ENCODE data around the gene LRBA.

Gene LRBA

DNA sequence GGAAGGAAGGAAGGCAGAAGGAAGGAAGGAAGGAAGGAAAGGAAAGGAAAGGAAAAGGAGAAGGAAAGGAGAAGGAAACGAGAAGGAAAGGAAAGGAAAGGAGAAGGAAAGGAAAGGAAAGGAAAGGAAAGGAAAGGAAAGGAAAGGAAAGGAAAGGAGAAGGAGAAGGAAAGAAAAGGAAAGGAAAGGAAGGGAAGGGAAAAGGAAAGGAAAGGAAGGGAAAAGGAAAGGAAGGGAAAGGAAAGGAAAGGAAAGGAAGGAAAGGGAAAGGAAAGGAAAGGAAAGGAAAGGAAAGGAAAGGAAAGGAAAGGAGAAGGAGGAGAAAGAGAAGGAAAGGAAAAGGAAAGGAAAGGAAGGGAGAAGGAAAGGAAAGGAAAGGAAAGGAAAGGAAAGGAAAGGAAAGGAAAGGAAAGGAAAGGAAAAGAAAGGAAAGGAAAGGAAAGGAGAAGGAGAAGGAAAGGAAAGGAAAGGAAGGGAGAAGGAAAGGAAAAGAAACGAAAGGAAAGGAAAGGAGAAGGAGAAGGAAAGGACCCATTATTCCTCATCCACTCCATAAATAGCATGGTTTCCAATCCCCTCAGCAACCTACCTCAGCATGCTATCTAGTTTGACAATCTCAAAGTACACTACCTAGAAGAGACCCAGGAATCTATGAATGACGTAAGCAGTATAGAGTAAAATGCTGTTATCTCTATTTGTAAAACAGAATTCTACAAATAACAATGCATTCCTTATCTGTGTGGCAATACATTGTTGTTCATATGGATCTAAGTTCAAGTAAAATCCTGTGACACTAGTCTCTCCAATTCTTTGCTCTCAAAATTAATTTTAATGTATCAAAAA is 209.7 kb downstream of the LRBA start:
- no peak for DNase-seq (ENCODE audit: low read depth)
- TF ChIP-seq CTCF (conservative IDR thresholded peaks at IDR 0.05; ENCODE audit: low read depth, low read length), result no peak
- H3K4me3 ChIP-seq (ENCODE audit: low read depth, low read length), result no peak overlapping the region

GRCh38 chr4:150801833-150802232 is 213.3 kb downstream of the LRBA start:
- no peak for DNase-seq (ENCODE audit: low read depth)
- no peak overlapping the region for H3K4me3 ChIP-seq (ENCODE audit: low read depth, low read length)
- no peak for TF ChIP-seq CTCF (conservative IDR thresholded peaks at IDR 0.05; ENCODE audit: low read depth, low read length)

- H3K4me3 ChIP-seq (ENCODE audit: low read depth, low read length), result no peak overlapping the region
- peak; percentile 55 for TF ChIP-seq CTCF (conservative IDR thresholded peaks at IDR 0.05; ENCODE audit: low read depth, low read length)
- DNase-seq (ENCODE audit: low read depth), result peak; percentile 43
These were observed 215.9 kb downstream of the LRBA start for GRCh38 chr4:150799207-150799606.

DNA sequence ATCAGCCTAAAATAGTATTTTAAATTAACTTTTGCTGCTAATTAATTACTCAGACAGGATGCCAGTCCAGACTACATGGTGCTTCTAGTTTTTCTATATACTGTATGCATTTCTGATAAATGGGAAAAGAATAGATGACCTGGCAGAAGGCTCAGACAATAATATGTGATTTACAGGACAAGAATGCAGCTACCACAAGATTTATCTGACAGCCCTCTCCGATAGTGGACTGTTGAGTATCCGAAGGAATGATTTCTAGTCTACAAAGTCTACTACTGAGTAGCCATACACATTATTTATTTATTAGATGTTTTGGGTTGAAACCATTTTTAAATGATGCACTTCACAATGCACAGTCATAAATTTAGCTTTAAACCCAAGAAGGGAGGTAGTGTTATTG is 220.4 kb downstream of the LRBA start:
- DNase-seq (ENCODE audit: low read depth), result peak; percentile 17
- no peak overlapping the region for H3K4me3 ChIP-seq (ENCODE audit: low read depth, low read length)
- no peak for TF ChIP-seq CTCF (conservative IDR thresholded peaks at IDR 0.05; ENCODE audit: low read depth, low read length)

GRCh38 chr4:150789864-150790263 is 225.2 kb downstream of the LRBA start:
- no peak overlapping the region for H3K4me3 ChIP-seq (ENCODE audit: low read depth, low read length)
- peak; percentile 14 for DNase-seq (ENCODE audit: low read depth)
- no peak for TF ChIP-seq CTCF (conservative IDR thresholded peaks at IDR 0.05; ENCODE audit: low read depth, low read length)

DNA sequence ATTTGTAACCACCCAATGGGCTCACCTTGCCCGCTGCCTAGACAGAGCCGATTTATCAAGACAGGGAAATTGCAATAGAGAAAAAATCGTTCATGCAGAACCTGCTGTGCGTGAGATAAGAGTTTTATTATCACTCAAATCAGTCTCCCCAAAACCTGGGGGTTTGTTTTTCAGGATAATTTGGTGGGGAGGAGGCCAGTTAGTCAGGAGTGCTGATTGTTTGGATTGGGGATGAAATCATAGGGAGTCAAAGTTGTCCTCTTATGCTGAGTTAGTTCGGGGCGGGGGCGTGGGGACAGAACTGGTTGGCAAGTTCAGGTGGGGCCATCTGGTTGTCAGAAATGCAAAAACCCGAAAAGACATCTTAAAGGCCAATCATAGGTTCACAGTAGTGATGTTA is 230.1 kb downstream of the LRBA start:
- DNase-seq (ENCODE audit: low read depth), result no peak
- TF ChIP-seq CTCF (conservative IDR thresholded peaks at IDR 0.05; ENCODE audit: low read depth, low read length), result no peak
- H3K4me3 ChIP-seq (ENCODE audit: low read depth, low read length), result no peak overlapping the region

GRCh38 chr4:150784305-150784704 is 230.8 kb downstream of the LRBA start:
- no peak for TF ChIP-seq CTCF (conservative IDR thresholded peaks at IDR 0.05; ENCODE audit: low read depth, low read length)
- DNase-seq (ENCODE audit: low read depth), result no peak
- H3K4me3 ChIP-seq (ENCODE audit: low read depth, low read length), result no peak overlapping the region

Measured in choroid plexus epithelial cell (primary cell).